A375 (cell line): Measurements from ENCODE around the gene RPL18. TPM values are rescaled to one million over a fixed set of nuclear protein-coding genes. Genes with fewer than 3 reads are reported as not detected.

Source experiments
- total RNA-seq: library from RNA; depleted of rRNA; stranded (reverse); fragments of >200 nt; shearing (Covaris generic); gene quantifications from 2 replicates; pipeline ENCODE4 v1.2.3, GENCODE V29; 2014; rRNA removed

The RPL18 gene
- total RNA-seq: 2,777 and 2,986 TPM in 2 replicates

DNA sequence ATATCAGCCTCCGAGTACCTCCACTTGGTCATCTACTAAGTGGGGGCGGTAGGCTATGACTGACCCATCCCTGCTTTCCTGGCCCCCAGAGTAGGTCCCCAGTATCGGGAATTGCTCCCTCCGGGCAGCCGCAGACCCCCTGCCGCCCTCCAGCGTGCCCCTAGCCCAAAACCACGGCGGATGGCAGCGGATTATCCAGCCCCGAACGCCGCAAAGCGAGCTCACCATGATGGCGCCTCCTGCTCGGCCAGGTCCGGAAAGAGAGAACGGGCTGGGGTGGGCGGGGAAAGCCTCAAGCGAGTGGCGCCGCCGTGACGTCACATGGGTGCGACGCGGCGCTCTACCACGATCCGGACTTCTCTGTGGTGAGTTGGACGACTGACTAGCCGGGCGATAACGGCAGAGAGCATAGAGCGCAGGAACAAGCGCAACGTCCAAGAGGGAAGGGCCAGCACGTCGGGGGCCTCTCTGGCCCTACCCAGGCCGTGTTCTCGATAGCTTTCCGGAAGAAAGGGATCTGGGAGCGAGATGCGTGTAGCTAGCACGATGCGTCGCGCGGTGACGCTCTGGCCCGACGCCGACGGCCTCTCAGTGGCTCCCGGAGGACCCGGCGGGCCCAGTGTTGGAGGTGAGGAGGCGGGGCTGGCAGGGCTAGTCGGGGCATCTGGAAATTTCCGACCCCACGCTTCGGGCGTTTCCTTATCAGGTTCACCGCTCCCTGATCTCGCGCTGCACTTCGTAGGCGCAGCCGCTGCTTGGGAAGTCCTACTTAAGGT lies at the start of gene RPL18, which contains the start of gene SPHK2:
RPL18 (minus strand) TSS at position 263 of the 776 bp plus-strand sequence; CDS start at position 228, 35 bp downstream.
SPHK2 (plus strand) TSS at position 591 of the 776 bp plus-strand sequence. CDS start 1,009 bp downstream, outside the sequence.

DNA sequence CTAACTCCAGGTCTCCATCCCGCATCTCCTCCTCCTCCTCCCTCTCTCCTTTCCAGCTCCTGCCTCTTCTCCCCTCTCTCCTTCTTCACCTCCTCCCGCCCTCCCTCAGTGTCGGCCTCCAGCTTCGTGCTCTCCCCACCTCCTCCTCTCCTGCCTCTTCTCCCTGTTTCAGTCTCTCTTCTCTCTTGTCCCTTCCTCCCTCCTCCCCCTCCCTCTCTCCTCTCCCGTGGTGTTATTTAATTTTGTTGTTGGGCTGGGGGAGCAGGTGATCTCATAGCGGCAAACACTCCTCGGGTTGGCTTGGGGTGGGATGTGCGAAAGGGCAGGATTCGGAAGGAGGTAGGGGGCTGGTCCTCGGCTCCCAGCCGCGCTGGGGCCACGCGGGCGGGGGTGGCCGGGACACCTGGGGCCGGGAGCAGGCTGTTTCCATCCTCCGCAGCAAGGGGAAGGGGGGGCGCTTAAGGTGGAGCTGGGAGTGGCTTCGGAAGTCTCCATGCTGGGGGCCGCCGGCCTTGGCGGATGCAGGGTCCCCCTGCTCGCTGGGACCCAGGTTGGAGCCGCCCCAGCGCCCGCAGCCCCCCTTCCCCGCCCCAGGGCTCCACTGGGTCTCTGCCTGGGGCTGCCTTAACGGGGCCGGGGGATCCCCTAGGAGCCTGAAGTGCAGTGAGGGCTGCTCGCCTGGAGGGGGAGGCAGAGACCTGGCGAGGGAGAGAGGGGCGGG lies 27.2 kb upstream of the RPL18 start, which contains the start of gene CA11:
CA11 (minus strand) TSS at position 187 of the 721 bp plus-strand sequence. CDS start 555 bp downstream, outside the sequence.

DNA sequence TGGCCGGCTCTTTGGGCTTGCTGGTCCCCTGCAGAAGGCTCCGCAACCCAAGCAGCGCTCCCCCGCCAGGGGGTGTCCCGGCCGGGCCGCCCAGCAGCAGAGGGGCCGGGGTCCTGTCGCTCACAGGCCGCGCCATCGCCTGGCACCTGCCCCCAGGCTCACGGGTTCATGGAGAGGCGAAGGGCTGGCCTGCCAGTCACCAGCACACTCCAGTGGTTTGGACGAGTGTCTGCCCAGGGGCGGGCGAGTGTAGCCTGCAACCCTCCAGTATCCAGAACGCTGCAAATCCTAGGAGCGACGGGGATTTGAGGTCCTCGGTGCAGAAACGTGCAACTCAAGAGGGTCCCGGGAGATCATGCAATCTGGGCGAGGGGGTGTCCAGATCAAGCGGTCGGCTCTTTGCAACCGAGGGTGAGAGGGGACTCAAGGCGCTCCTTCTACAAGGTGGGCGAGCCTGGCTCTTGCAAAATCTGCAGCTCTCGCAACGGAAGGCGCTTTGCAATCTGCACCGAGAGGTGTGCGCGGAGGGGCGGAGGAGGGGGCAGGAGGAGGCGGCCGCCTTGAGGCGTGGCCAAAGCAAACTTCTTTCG lies 18.0 kb upstream of the RPL18 start, which contains the start of gene DBP:
DBP (minus strand) TSS at position 521 of the 590 bp plus-strand sequence; CDS start at position 136, 385 bp downstream.

DNA sequence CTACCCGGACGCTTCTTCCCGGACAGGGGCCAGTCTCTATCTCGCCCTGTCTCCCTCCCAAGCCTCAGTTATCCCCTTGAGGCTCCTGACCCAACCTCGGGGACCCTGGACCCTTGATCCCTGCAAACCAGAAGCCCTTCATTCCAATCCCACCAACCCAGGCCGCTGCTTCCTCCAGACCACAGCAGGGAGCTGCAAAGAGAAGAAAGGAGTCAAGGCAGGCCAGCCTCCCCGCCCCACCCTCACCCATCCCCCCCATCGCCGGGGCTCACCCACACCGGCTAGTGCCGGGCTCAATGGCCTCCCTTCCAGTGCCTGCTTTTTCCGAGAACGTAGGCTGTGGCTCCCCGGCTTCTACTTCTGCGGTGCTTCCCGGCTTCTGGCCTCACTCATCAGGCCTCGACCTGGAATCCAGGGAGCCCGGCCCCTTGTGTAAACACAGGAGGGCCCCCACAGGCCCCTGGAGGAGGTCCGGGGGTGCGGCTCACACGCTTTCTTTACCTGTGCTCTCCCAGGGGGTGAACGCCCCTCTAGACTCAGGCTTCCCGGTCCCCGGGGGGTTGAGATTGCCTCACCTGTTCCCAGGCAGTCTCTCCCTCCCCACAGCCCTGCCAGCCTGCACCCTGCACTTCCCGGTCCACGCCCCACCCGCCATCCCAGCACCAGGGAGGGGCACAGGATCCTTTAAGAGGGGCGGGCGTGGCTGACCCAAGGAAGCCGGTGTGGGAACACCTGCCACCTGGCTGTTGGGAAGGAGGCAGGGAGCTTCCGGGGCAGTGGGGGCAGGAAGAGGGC lies 4.3 kb downstream of the RPL18 start, which contains the start of gene FAM83E:
FAM83E (minus strand) TSS at position 641 of the 795 bp plus-strand sequence. CDS start 1,704 bp downstream, outside the sequence.

DNA sequence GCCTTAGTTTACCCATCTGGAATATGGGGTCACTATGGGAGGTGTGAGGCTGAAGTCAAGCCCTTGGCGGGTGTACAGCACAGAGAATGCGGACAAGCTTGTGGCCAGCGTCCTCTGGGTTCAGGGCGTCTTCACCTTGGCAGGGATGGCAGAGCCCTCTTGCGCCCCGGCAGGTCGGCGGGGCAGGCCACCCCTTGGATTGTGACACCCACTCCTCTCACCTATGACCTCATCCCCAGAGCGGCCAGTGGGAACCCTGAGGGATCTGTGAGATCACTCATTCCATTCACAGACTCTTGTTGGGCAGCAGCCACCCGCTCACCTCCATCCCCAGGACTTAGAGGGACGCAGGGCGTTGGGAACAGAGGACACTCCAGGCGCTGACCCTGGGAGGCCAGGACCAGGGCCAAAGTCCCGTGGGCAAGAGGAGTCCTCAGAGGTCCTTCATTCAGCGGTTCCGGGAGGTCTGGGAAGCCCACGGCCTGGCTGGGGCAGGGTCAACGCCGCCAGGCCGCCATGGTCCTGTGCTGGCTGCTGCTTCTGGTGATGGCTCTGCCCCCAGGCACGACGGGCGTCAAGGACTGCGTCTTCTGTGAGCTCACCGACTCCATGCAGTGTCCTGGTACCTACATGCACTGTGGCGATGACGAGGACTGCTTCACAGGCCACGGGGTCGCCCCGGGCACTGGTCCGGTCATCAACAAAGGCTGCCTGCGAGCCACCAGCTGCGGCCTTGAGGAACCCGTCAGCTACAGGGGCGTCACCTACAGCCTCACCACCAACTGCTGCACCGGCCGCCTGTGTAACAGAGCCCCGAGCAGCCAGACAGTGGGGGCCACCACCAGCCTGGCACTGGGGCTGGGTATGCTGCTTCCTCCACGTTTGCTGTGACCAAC lies 12.3 kb downstream of the RPL18 start, which contains the start of gene SPACA4:
SPACA4 (plus strand) TSS at position 280 of the 896 bp plus-strand sequence; CDS start at position 517, 237 bp downstream.

Other genes starting within 250 kb of the RPL18 start
- gene KDELR1, start 227.6 kb downstream of the RPL18 start, total RNA-seq: 48.7 and 57.4 TPM in 2 replicates
- gene GRIN2D, start 225.5 kb downstream of the RPL18 start, total RNA-seq: not detected in 2 replicates
- gene GRWD1, start 173.2 kb downstream of the RPL18 start, total RNA-seq: 79.1 and 89.2 TPM in 2 replicates
- 2.1 and 3.1 TPM in 2 replicates for gene KCNJ14, start 163.6 kb downstream of the RPL18 start, total RNA-seq
- 84.3 and 86.4 TPM in 2 replicates for gene CYTH2, start 149.8 kb downstream of the RPL18 start, total RNA-seq
- gene LMTK3, start 107.3 kb downstream of the RPL18 start, total RNA-seq: 0.37 TPM in 1 of 2 replicates, not detected in the other
- gene SULT2B1, start 67.0 kb downstream of the RPL18 start, total RNA-seq: not detected in 2 replicates
- gene SPACA4, start 12.4 kb downstream of the RPL18 start, total RNA-seq: not detected in 2 replicates
- gene FAM83E, start 4.1 kb downstream of the RPL18 start, total RNA-seq: 1.8 and 2.0 TPM in 2 replicates
- gene SPHK2, start 328 bp upstream of the RPL18 start, total RNA-seq: 16.5 and 19.3 TPM in 2 replicates
- 18.2 and 19.2 TPM in 2 replicates for gene DBP, start 18.2 kb upstream of the RPL18 start, total RNA-seq
- gene CA11, start 27.0 kb upstream of the RPL18 start, total RNA-seq: 2.6 and 2.8 TPM in 2 replicates
- gene NTN5, start 53.8 kb upstream of the RPL18 start, total RNA-seq: 0.21 TPM in 1 of 2 replicates, not detected in the other
- gene FUT2, start 76.8 kb upstream of the RPL18 start, total RNA-seq: not detected in 2 replicates
- 0.30 TPM in 1 of 2 replicates, not detected in the other for gene MAMSTR, start 100.5 kb upstream of the RPL18 start, total RNA-seq
- 0.08 TPM in 1 of 2 replicates, not detected in the other for gene RASIP1, start 121.4 kb upstream of the RPL18 start, total RNA-seq
- not detected in 2 replicates for gene IZUMO1, start 127.7 kb upstream of the RPL18 start, total RNA-seq
- gene FUT1, start 133.5 kb upstream of the RPL18 start, total RNA-seq: 1.9 and 3.2 TPM in 2 replicates
- gene FGF21, start 136.3 kb upstream of the RPL18 start, total RNA-seq: 0.11 and 1.8 TPM in 2 replicates
- 58.9 and 62.1 TPM in 2 replicates for gene BCAT2, start 191.9 kb upstream of the RPL18 start, total RNA-seq
- gene HSD17B14, start 217.3 kb upstream of the RPL18 start, total RNA-seq: 0.45 TPM in 1 of 2 replicates, not detected in the other
- gene PLEKHA4, start 249.4 kb upstream of the RPL18 start, total RNA-seq: 12.7 and 24.4 TPM in 2 replicates